PFSK-1 (cell line): ENCODE data around the gene SLC39A11.

ENCODE experiments used
- FOXP2 ChIP-seq: optimal IDR thresholded peaks from 2 replicates; pipeline ENCODE3; 2011; ENCODE audit warnings: borderline replicate concordance, control low read depth, inconsistent platforms; ENCODE audit not compliant: insufficient read depth; ENCODE audit errors: extremely low read length, extremely low read depth
- POLR2AphosphoS5 ChIP-seq: IDR thresholded peaks from 2 replicates; pipeline ENCODE4 v1.6.1; 2012; ENCODE audit warnings: low read depth, mild to moderate bottlenecking, control low read depth, low read length, moderate library complexity
- REST ChIP-seq, 2 experiments: IDR thresholded peaks; 2 replicates each; pipeline versions ENCODE4 v1.6.1 to v1.8.0; 2011 to 2012; ENCODE audit warnings: low read depth in 2 of 2, low read length in 2 of 2, control low read depth in 1 of 2, inconsistent platforms in 1 of 2, mild to moderate bottlenecking in 1 of 2, moderate library complexity in 1 of 2; ENCODE audit not compliant: insufficient read depth in 1 of 2
- SIN3A ChIP-seq: IDR thresholded peaks from 2 replicates; pipeline ENCODE4 v1.6.1; 2012; ENCODE audit warnings: mild to moderate bottlenecking, low read length, moderate library complexity, borderline replicate concordance; ENCODE audit not compliant: insufficient read depth
- TAF1 ChIP-seq: IDR thresholded peaks from 2 replicates; pipeline ENCODE4 v1.6.1; 2012; ENCODE audit warnings: low read length, control low read depth, borderline replicate concordance; ENCODE audit not compliant: insufficient read depth

Gene SLC39A11

GRCh38 chr17:72603420-72604242 is 488.9 kb downstream of the SLC39A11 start:
- TF ChIP-seq REST (IDR thresholded peaks at IDR 0.05; ENCODE audit: insufficient read depth in 1 of 2, low read depth in 2 of 2, low read length in 2 of 2) (no peak), SIN3A (no peak), POLR2AphosphoS5 (no peak), TAF1 (no peak), FOXP2 (no peak)

- no peak for TF ChIP-seq POLR2AphosphoS5
Measured at GRCh38 chr17:72602517-72603419, 489.7 kb downstream of the SLC39A11 start.

- TF ChIP-seq POLR2AphosphoS5 (no peak), TAF1 (no peak), SIN3A (no peak), REST (IDR thresholded peaks at IDR 0.05; ENCODE audit: insufficient read depth in 1 of 2, low read depth in 2 of 2, low read length in 2 of 2) (no peak), FOXP2 (no peak)
Measured at GRCh38 chr17:72600934-72601333, 491.6 kb downstream of the SLC39A11 start.

GRCh38 chr17:72599891-72600290 is 492.6 kb downstream of the SLC39A11 start:
- TF ChIP-seq FOXP2 (no peak), REST (IDR thresholded peaks at IDR 0.05; ENCODE audit: insufficient read depth in 1 of 2, low read depth in 2 of 2, low read length in 2 of 2) (no peak), POLR2AphosphoS5 (no peak), SIN3A (no peak), TAF1 (no peak)

- TF ChIP-seq POLR2AphosphoS5 (no peak), REST (IDR thresholded peaks at IDR 0.05; ENCODE audit: insufficient read depth in 1 of 2, low read depth in 2 of 2, low read length in 2 of 2) (no peak), TAF1 (no peak), FOXP2 (no peak), SIN3A (no peak)
Measured at GRCh38 chr17:72598695-72599094, 493.8 kb downstream of the SLC39A11 start.
